ENCODE measurements around the gene PKD1.

PKD1 gene

DNA sequence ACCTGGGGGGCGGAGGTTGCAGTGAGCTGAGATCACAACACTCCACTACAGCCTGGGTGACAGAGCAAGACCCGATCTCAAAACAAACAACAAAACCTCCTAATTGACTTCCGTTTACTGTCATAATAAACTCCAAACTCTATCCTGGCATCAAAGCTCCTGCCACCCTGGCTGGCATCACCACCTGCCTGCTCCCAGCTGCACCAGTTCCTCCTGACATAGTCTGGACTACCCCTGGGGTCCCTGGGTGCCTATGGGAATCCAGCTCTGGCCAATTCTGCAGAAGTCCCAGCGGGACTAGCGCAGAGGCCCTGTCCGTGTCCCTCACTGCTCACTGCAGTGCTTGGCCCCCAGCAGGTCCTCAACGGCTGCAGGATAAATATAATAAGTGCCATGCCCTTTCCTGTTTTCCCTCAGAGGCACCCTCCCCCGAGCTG, 88.8 kb downstream of the PKD1 start:
- Histone ChIP-seq H3K4me3 (peak overlapping the region; percentile 88), H3K36me3 (ENCODE audit: insufficient read depth, low read length) (peaks cover 7% of the 10 kb centered on the region; the same call in 1 of the 2 replicates), H3K9me3 (ENCODE audit: low read depth, low read length) (no peaks in the 10 kb centered on the region), H3K27ac (no peak overlapping the region), H3K9ac (ENCODE audit: insufficient read length) (peak overlapping the region; percentile 80)
- no peak for TF ChIP-seq EZH2 (IDR thresholded peaks at IDR 0.05)
- TF ChIP-seq POLR2AphosphoS5 (IDR thresholded peaks at IDR 0.05; ENCODE audit: borderline replicate concordance, low read depth, low read length) = no peak
- no peak for TF ChIP-seq FOXP2 (optimal IDR thresholded peaks at IDR 0.05; ENCODE audit: control extremely low read depth, extremely low read length, insufficient read depth)
- no peak for DNase-seq (ENCODE audit: low read depth, low spot score)

DNA sequence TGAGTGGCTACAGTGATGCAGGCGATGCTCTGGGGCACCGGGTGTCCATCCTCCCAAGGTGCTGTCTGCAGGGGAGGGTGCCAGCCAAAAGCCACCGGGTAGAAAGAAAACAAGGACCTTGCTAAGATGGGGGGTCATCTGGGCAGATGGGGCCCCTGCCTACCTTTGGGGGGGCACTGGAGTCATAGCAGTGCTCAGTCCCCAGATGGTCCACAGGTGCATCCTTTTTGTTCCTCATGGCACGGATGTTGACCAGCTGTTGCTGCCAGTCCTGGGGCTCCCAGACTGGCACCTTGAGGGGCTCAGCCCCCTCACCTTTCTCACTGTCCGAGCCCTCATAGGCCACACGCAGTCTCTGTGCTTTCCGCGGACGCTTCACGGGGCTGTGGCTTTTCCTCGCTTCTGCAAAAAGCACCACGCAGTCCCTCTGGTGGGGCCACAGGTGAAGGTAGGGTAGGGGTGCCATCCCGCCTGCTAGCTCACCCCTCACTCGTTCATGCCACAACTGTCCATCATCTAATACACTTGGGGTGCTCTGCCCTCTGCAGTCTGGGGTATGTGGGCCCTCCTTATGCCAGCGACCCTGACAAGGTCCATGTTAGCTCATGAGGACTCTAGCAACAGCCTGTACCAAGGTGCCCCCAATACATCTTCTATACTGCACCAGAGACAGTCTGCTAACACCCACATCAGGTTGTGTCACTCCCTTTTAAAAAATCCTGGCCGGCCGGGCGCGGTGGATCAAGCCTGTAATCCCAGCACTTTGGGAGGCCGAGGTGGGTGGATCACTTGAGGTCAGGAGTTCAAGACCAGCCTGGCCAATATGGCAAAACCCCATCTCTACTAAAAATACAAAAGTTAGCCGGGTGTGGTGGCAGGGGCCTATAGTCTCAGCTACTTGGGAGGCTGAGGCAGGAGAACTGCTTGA, 89.5 kb downstream of the PKD1 start:
- DNase-seq (ENCODE audit: low read depth, low spot score) = no peak
- Histone ChIP-seq H3K9me3 (ENCODE audit: low read depth, low read length) (no peaks in the 10 kb centered on the region), H3K4me3 (peak overlapping the region; percentile 88), H3K27ac (no peak overlapping the region), H3K36me3 (ENCODE audit: insufficient read depth, low read length) (peaks cover 5% of the 10 kb centered on the region; the same call in 1 of the 2 replicates), H3K9ac (ENCODE audit: insufficient read length) (peak overlapping the region; percentile 80)
- TF ChIP-seq EZH2 (IDR thresholded peaks at IDR 0.05) (no peak), POLR2AphosphoS5 (IDR thresholded peaks at IDR 0.05; ENCODE audit: borderline replicate concordance, low read depth, low read length) (no peak), FOXP2 (optimal IDR thresholded peaks at IDR 0.05; ENCODE audit: control extremely low read depth, extremely low read length, insufficient read depth) (no peak)

DNA sequence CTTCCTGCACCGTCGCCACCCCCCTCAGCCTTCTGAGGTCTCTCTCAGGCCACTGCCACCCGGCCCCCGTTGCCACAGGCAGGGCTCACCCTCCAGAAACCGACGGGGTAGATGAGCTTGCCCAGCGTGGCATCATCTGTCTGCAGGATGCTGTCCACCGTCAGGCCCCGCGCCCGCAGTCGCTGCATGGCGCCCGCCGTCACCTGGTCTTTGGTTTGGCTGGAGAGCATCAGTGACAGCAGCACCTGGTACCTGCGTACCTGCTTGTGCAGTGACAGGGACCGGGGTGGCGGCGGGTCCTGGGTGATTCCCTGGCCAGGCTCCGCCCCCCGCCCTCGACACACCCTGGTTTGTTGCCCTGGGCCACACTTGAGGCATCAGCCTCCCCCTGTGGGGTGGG, 91.2 kb downstream of the PKD1 start:
- H3K36me3 ChIP-seq (ENCODE audit: insufficient read depth, low read length) = no peaks in the 10 kb centered on the region
- no peak overlapping the region for H3K9ac ChIP-seq (ENCODE audit: insufficient read length)
- no peak overlapping the region for H3K27ac ChIP-seq
- H3K4me3 ChIP-seq = no peak overlapping the region
- no peak for DNase-seq (ENCODE audit: low read depth, low spot score)
- no peak for TF ChIP-seq EZH2 (IDR thresholded peaks at IDR 0.05)
- TF ChIP-seq POLR2AphosphoS5 (IDR thresholded peaks at IDR 0.05; ENCODE audit: borderline replicate concordance, low read depth, low read length) = no peak
- TF ChIP-seq FOXP2 (optimal IDR thresholded peaks at IDR 0.05; ENCODE audit: control extremely low read depth, extremely low read length, insufficient read depth) = no peak
- H3K9me3 ChIP-seq (ENCODE audit: low read depth, low read length) = no peaks in the 10 kb centered on the region

DNA sequence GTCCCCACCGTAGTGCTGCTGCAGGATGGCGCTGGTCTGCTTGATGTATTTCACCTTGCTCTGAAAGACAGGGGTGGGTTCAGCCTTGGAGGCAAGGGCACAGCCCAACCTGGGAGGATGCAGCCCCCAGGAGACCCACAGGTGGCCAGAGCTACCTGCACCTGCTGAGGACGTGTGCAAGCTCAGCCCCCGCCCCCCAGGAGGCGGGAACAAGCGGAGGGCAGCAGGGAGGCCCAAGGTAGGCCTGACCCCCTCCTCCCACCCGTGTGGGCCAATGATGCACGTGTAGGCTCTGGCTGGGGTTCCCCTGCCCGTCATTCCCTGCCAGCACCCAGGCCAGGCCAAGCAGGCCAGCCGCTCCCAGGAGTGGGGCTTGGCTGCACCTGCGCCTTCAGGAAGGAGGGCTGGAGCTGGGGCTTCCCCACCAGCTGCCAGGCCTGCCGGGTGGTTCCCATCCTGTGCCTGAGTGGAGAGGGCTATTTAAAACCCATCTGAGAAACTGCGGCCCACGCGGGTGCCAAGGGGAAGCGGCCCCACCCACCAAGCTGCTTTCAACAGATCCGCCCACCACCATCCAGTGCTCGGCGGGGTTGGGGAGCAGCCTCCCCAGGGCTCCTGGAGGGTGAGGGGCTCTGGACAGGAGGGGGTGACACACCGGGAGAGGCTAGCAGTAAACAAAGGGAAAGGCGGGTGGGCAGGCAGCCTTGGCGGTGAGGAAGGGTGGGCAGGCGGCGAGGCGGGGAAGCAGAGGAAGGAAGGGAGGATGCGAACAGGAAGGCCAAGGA, 91.8 kb downstream of the PKD1 start:
- DNase-seq (ENCODE audit: low read depth, low spot score) = no peak
- Histone ChIP-seq H3K9me3 (ENCODE audit: low read depth, low read length) (no peaks in the 10 kb centered on the region), H3K36me3 (ENCODE audit: insufficient read depth, low read length) (no peaks in the 10 kb centered on the region), H3K9ac (ENCODE audit: insufficient read length) (no peak overlapping the region), H3K27ac (peak overlapping the region; percentile 54; the same call in 1 of the 2 replicates), H3K4me3 (no peak overlapping the region)
- no peak for TF ChIP-seq EZH2 (IDR thresholded peaks at IDR 0.05)
- no peak for TF ChIP-seq POLR2AphosphoS5 (IDR thresholded peaks at IDR 0.05; ENCODE audit: borderline replicate concordance, low read depth, low read length)
- no peak for TF ChIP-seq FOXP2 (optimal IDR thresholded peaks at IDR 0.05; ENCODE audit: control extremely low read depth, extremely low read length, insufficient read depth)

DNA sequence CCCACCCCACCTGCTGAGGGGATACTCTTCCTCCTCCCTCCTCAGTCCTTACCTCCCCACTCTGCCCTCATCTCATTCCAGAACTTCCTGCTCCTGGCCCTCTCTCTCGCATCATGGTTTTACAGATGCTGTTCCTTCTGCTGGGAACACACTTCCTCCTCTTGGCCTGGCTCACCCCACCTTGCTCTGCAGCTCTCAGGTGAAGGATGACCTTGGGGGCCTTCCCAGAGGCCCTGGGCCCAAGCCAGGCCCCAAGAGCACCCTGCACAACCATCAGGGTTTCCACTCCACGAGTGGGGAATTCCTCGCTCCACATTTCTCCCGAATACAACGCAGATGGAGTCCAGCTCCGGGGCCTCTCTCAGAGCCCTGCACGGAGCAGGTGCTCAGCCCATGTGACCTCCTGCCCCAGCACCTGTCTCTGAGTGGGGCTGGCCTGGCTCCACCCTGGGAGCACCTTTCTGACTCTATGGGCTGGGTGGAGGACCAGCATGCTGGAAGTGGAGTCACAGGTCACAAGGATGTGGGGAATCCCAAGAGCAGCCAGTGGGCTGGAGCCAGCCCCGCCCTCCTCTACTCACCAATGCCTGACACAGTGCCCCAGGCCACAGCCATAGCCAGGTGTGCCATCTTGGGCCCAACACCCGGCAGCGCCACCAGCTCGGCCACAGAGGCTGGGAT, 92.6 kb downstream of the PKD1 start:
- TF ChIP-seq EZH2 (IDR thresholded peaks at IDR 0.05) (no peak), FOXP2 (optimal IDR thresholded peaks at IDR 0.05; ENCODE audit: control extremely low read depth, extremely low read length, insufficient read depth) (no peak), POLR2AphosphoS5 (IDR thresholded peaks at IDR 0.05; ENCODE audit: borderline replicate concordance, low read depth, low read length) (no peak)
- Histone ChIP-seq H3K36me3 (ENCODE audit: insufficient read depth, low read length) (no peaks in the 10 kb centered on the region), H3K9ac (ENCODE audit: insufficient read length) (no peak overlapping the region), H3K27ac (peak overlapping the region; percentile 42), H3K9me3 (ENCODE audit: low read depth, low read length) (no peaks in the 10 kb centered on the region), H3K4me3 (no peak overlapping the region)
- no peak for DNase-seq (ENCODE audit: low read depth, low spot score)

DNA sequence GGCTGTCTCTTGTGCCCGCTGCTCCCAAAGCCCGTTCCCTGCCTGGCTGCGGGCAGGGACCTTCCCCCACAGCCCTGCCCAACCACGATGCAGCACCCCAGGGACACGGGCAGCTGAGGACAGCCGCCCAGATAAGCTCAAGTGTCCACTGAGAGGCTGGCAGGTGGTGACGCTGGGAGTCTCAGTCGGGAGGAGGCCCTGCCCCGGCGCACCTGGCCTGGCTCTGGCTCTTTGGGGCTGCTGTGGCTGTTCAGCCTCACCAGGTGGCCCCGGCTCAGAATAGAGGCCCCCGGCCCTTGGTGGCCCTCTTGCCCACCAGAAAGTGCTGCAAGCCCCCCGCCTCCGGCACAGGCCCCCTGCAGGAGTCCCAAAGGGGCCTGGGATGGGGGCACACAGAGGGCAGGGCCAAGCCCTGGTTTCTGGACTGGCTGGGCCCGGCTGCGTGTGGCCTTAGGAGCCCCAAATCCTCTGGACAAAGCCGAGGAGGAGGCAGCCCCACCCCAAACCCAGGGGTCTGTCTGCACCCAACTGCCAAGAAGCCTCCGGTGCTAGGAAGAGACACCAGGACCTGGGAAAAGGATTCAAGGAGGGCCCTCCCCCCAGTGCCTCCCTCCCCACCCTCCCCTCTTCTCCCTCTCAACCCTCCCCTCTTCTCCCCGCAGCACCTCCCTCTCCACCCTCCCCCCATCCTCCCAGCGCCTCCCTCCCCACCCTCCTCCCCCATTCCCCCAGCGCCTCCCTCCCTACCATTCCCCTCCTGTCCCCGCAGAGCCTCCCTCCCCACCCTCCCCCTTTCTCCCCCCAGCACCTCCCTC, 93.3 kb downstream of the PKD1 start:
- H3K27ac ChIP-seq = peak overlapping the region; percentile 99
- peak overlapping the region; percentile 47 for H3K9ac ChIP-seq (ENCODE audit: insufficient read length)
- TF ChIP-seq EZH2 (IDR thresholded peaks at IDR 0.05) (no peak), POLR2AphosphoS5 (IDR thresholded peaks at IDR 0.05; ENCODE audit: borderline replicate concordance, low read depth, low read length) (no peak), FOXP2 (optimal IDR thresholded peaks at IDR 0.05; ENCODE audit: control extremely low read depth, extremely low read length, insufficient read depth) (no peak)
- H3K36me3 ChIP-seq (ENCODE audit: insufficient read depth, low read length) = no peaks in the 10 kb centered on the region
- DNase-seq (ENCODE audit: low read depth, low spot score) = no peak
- H3K4me3 ChIP-seq = peak overlapping the region; percentile 38
- no peaks in the 10 kb centered on the region for H3K9me3 ChIP-seq (ENCODE audit: low read depth, low read length)

DNA sequence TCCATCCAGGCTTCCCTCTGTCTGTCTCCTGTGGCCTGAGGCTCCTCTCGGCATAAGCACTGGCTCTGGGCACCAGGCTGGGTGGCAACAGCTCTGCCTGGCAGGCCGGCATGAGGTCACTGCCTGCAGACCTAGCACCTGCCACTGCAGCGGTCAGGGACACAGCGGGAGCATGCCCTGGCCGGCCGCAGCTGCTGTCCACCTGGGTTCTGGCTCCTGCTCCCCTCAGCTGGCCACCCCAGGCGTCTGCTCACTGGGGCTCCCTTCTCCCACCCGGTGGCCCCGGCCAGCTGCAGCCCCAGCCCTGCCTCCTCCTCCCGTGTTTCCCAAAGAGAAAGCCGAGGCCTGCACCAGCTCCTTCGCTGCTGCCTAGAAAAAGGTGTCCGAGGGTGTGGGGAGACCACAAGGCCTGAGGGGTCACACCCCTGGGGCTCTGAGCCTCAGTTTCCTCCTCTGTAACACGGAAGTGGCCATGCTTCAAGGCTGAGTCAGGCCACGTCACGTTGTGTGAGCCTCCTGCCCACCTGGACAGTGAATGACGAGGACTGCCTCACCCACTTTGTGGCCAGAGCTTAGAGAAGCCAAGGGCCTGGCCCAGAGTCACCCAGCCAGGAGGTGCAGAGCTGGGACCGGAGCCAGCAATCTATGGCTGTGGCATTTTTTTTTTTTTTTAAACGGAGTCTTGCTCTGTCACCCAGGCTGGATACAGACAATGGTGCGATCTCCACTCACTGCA, 94.7 kb downstream of the PKD1 start:
- no peak for DNase-seq (ENCODE audit: low read depth, low spot score)
- H3K9ac ChIP-seq (ENCODE audit: insufficient read length) = no peak overlapping the region
- no peak overlapping the region for H3K4me3 ChIP-seq
- H3K9me3 ChIP-seq (ENCODE audit: low read depth, low read length) = no peaks in the 10 kb centered on the region
- H3K27ac ChIP-seq = peak overlapping the region; percentile 99
- TF ChIP-seq FOXP2 (optimal IDR thresholded peaks at IDR 0.05; ENCODE audit: control extremely low read depth, extremely low read length, insufficient read depth) (no peak), EZH2 (IDR thresholded peaks at IDR 0.05) (no peak), POLR2AphosphoS5 (IDR thresholded peaks at IDR 0.05; ENCODE audit: borderline replicate concordance, low read depth, low read length) (no peak)
- H3K36me3 ChIP-seq (ENCODE audit: insufficient read depth, low read length) = peaks cover 3% of the 10 kb centered on the region; the same call in 1 of the 2 replicates
